GM12874 (cell line): ENCODE results near the gene TNPO2.

Source experiments
- TF ChIP-seq, protein P1 (sequence below): IDR thresholded peaks from 2 replicates; pipeline ENCODE4 v1.5.1; 2011; ENCODE audit warnings: low read depth, mild to moderate bottlenecking, control low read depth, low read length, moderate library complexity; ENCODE audit not compliant: insufficient read depth

Gene TNPO2

GRCh38 chr19:12675940-12676339 is 47.8 kb downstream of the TNPO2 start:
- TF ChIP-seq, protein P1, sequence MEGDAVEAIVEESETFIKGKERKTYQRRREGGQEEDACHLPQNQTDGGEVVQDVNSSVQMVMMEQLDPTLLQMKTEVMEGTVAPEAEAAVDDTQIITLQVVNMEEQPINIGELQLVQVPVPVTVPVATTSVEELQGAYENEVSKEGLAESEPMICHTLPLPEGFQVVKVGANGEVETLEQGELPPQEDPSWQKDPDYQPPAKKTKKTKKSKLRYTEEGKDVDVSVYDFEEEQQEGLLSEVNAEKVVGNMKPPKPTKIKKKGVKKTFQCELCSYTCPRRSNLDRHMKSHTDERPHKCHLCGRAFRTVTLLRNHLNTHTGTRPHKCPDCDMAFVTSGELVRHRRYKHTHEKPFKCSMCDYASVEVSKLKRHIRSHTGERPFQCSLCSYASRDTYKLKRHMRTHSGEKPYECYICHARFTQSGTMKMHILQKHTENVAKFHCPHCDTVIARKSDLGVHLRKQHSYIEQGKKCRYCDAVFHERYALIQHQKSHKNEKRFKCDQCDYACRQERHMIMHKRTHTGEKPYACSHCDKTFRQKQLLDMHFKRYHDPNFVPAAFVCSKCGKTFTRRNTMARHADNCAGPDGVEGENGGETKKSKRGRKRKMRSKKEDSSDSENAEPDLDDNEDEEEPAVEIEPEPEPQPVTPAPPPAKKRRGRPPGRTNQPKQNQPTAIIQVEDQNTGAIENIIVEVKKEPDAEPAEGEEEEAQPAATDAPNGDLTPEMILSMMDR: no peak

- TF ChIP-seq, protein P1: no peak
Observed at GRCh38 chr19:12675399-12675798, 48.3 kb downstream of the TNPO2 start.

DNA sequence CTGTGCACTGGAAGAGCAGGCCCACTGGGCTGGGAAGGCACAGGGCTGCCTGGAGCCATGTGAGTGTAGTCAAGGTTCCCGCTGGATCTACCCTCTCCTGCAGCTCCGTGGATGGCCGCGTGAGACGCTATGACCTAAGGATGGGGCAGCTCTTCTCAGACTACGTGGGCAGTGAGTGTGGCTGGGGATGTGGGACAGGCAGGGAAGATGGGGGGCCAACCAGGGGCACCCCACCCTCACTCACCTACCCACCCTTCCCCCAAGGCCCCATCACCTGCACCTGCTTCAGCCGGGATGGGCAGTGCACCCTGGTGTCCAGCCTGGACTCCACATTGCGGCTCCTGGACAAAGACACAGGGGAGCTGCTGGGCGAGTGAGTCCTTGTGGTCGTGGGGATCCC is 51.0 kb downstream of the TNPO2 start:
- TF ChIP-seq, protein P1: no peak

DNA sequence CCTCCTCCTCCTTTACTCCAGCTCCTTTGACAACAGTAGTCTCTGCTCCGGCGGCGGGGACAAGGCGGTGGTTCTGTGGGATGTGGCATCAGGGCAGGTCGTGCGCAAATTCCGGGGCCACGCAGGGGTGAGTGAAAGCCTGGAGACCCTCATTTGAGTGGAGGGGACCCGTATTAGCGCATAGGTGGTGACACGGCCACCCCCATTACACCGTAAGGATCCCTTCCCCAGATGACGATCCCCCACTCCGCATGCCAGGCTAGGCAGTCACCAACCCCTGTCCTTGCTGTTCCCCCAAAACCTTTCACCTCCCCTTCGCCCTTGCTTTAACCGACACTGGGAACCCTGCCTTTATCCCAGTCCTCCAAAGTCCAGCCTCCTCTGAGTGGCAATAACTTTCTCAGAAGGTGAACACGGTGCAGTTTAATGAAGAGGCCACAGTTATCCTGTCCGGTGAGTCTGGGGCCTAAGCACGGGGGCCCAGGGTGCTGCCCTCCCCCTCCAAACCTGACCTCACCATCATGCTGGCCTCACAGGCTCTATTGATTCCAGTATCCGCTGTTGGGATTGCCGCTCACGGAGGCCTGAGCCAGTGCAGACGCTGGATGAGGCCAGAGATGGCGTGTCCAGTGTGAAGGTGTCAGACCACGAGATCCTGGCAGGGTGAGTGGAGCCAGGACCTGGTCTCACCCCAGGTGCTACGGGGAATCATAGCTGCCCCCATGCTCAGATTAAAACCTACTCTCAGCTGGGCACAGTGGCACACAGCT is 53.4 kb downstream of the TNPO2 start:
- TF ChIP-seq, protein P1: no peak

DNA sequence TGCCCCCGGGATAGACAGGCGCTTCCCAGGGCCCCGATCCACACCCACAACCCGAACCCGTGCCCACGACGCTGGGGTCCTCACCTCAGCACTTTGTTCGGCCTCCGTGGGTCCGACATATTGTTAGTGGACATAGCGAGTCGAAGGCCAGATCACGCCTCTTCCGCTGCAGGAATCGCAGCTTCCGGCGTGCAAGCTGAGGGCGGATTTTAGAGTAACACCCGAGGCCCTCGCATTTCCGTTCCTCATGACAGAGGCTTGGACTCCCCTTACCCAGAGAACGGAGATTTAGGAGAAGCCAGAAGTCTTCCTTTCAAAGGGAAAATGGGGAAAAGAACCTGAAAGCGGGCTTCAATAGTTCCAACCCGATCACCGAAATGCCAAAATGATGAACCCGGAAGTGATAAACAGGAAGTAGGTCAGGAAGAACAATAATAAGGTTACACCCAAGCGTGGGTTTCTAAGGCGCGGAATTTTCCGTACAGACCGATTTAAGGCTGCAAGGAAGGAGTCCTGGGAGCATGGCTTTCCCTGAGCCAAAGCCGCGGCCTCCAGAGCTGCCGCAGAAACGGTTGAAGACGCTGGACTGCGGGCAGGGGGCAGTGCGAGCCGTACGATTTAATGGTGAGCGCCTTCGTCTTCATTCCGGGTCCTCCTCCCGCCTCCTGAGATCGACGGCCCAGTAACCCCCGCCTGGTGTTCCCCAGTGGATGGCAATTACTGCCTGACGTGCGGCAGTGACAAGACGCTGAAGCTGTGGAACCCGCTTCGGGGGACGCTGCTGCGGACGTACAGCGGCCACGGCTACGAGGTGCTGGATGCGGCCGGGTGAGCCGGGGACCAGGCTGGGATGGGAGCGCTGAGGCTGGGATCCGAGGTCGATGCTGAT is 54.2 kb downstream of the TNPO2 start:
- TF ChIP-seq, protein P1: no peak

- TF ChIP-seq, protein P1: no peak
Observed at GRCh38 chr19:12668932-12669269, 54.8 kb downstream of the TNPO2 start.

GRCh38 chr19:12668346-12668745 is 55.4 kb downstream of the TNPO2 start:
- TF ChIP-seq, protein P1: no peak
